Measurements from ENCODE around the gene KIAA0232.

DNA sequence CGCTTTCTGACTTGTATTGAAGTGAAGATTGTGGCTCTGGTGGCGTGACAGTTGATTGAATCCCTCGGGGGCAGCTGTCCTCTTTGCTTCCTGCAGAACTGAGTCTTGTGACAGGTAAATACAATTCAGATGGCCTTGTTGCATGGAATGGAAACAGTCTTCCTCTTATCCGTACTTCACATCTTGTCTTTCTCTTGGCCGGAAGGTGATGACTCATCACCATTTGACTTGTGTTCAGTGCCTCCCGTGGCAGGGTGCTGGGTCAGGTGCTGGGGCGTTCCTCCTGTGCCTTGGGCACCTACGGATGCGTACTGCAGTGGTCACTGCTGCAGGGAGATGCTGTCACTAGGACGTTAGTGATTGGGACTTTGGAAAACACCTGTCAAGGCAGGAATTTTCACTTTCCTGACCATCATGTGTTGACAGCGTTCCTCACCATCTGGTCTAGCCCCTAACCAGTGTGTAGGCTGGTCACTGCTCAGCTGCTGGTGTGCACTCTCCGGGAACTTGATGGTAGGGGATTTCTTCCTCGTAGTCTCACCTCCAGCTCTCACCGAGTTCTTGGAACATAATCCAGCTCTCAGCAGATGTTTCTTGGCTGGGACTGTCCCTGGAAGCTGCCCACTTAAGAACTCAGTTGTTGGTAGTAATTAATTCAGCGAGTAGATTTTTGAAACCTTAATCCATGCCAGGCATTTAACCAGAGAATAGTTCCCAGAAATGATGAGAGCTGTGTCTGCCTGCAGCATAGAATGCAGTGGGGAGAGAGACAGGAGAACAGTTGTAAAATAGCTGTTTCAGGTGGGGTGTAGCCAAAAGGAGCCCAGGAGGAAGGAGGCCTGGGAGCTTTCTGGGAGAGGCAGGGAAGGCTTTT lies 134.3 kb downstream of the KIAA0232 start:
- TF ChIP-seq EZH2 (optimal IDR thresholded peaks at IDR 0.05; ENCODE audit: low read depth, low read length) (no peak), EZH2phosphoT487 (IDR thresholded peaks at IDR 0.05; ENCODE audit: low read length) (no peak)
- TF ChIP-seq, protein P1, sequence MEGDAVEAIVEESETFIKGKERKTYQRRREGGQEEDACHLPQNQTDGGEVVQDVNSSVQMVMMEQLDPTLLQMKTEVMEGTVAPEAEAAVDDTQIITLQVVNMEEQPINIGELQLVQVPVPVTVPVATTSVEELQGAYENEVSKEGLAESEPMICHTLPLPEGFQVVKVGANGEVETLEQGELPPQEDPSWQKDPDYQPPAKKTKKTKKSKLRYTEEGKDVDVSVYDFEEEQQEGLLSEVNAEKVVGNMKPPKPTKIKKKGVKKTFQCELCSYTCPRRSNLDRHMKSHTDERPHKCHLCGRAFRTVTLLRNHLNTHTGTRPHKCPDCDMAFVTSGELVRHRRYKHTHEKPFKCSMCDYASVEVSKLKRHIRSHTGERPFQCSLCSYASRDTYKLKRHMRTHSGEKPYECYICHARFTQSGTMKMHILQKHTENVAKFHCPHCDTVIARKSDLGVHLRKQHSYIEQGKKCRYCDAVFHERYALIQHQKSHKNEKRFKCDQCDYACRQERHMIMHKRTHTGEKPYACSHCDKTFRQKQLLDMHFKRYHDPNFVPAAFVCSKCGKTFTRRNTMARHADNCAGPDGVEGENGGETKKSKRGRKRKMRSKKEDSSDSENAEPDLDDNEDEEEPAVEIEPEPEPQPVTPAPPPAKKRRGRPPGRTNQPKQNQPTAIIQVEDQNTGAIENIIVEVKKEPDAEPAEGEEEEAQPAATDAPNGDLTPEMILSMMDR (IDR thresholded peaks at IDR 0.05; ENCODE audit: low read length) = no peak
